Immature natural killer cell (primary cell): ENCODE results near the gene GUCY1A2. TPM values are rescaled to one million over a fixed set of nuclear protein-coding genes. Genes with fewer than 3 reads are reported as not detected.

Source experiments
- DNase-seq, 3 donors: peaks; one replicate each; pipeline ENCODE4 v3.0.0; 2022; ENCODE audit warnings: mixed read lengths in 1 of 3
- H3K27ac Mint-ChIP-seq, 6 donors: one replicate each; pipeline ENCODE4 v1.8.0; 2020; ENCODE audit warnings: mixed read lengths in 6 of 6, mild to moderate bottlenecking in 5 of 6, inconsistent platforms in 4 of 6, moderate library complexity in 3 of 6
- H3K27me3 Mint-ChIP-seq, 3 donors: one replicate each; pipeline ENCODE4 v1.8.0; 2020 to 2021; ENCODE audit warnings: low read depth in 3 of 3, mild to moderate bottlenecking in 3 of 3, mixed read lengths in 3 of 3, moderate library complexity in 3 of 3, inconsistent platforms in 1 of 3
- H3K36me3 Mint-ChIP-seq, 3 donors: one replicate each; pipeline ENCODE4 v1.8.0; 2020; ENCODE audit warnings: mixed read lengths in 3 of 3, inconsistent platforms in 2 of 3, mild to moderate bottlenecking in 2 of 3
- H3K4me1 Mint-ChIP-seq, 2 donors: one replicate each; pipeline ENCODE4 v1.8.0; 2020; ENCODE audit warnings: inconsistent platforms in 2 of 2, mild to moderate bottlenecking in 2 of 2, mixed read lengths in 2 of 2, moderate library complexity in 1 of 2
- H3K4me3 Mint-ChIP-seq, 5 donors: one replicate each; pipeline ENCODE4 v1.8.0; 2020; ENCODE audit warnings: mild to moderate bottlenecking in 5 of 5, mixed read lengths in 5 of 5, inconsistent platforms in 3 of 5, moderate library complexity in 3 of 5
- H3K9me3 Mint-ChIP-seq, 6 donors: one replicate each; pipeline ENCODE4 v1.8.0; 2020; ENCODE audit warnings: mild to moderate bottlenecking in 6 of 6, mixed read lengths in 6 of 6, inconsistent platforms in 4 of 6, moderate library complexity in 3 of 6
- polyA plus RNA-seq, 3 donors: library from polyadenylated mRNA; unstranded; fragments of 300-500 nt; fragmentation: Illumina TruSeq; gene quantifications; one replicate each; pipeline ENCODE4 v1.2.3, GENCODE V29; 2021

The GUCY1A2 gene
- polyA plus RNA-seq, 3 donors from 2014 or later = not detected

DNA sequence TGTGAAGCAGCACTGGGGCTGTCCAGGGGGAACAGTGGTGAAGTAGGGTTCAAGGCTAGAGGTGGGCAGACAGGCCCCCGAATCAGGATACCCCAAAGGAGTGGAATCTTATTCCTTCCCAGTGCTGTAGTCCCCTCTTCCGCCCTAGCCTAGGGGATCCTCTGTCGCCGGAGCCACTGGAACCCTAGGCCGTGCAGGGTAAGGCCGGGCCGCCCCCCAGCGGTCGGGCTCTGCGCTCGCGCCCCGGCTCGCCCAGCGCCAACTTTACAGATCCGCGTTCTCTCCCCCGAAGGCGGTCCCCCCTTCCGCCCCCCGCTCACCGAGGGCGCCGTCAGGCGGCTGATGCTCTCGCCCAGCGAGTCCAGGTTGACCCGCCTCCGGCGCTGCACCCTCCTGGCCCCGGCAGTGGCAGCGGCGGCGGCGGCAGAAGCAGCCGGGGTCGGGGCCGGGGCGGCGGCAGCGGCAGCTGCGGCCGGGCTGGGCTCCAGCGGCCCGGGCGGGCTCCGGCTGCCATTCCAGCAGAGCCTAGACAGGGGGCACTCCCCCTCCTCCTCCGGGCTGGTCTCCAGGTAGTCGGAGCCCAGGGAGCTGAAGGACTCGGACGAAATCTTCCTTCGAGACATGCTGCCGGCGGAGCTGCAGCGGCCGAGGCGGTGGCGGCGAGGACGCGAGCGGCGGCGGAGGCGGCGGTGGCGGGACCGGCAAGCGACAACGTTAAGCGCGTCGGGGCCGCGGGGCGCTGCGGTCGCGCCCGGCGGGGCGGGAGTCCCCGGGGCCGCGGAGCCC is 650 bp downstream of the GUCY1A2 start:
- H3K9me3 Mint-ChIP-seq = peaks cover 2 to 47% (median 6%) of the 10 kb centered on the region in 6 donors
- H3K4me1 Mint-ChIP-seq = peaks cover 2 to 4% of the 10 kb centered on the region in 2 donors
- peak overlapping the region in 2 of 5 donors; percentile 36 to 53 for H3K4me3 Mint-ChIP-seq
- H3K27ac Mint-ChIP-seq = no peak overlapping the region
- H3K27me3 Mint-ChIP-seq = peaks cover 6 to 13% (median 8%) of the 10 kb centered on the region in 3 donors
- peaks cover 4% of the 10 kb centered on the region in 3 donors for H3K36me3 Mint-ChIP-seq
- DNase-seq = no peak

- Mint-ChIP-seq H3K4me3 (peak overlapping the region in 2 of 5 donors; percentile 36 to 53), H3K4me1 (peaks cover 2 to 4% of the 10 kb centered on the region in 2 donors), H3K27ac (no peak overlapping the region), H3K9me3 (peaks cover 2 to 44% (median 6%) of the 10 kb centered on the region in 6 donors), H3K36me3 (peaks cover 4% of the 10 kb centered on the region in 3 donors), H3K27me3 (peaks cover 6 to 13% (median 8%) of the 10 kb centered on the region in 3 donors)
- no peak for DNase-seq
These were observed 1.2 kb downstream of the GUCY1A2 start for GRCh38 chr11:107017104-107017432.

- H3K27me3 Mint-ChIP-seq = peaks cover 5 to 13% (median 8%) of the 10 kb centered on the region in 3 donors
- H3K36me3 Mint-ChIP-seq = peaks cover 4% of the 10 kb centered on the region in 3 donors
- H3K4me3 Mint-ChIP-seq = no peak overlapping the region
- peaks cover 0 to 30% (median 7%) of the 10 kb centered on the region in 6 donors for H3K9me3 Mint-ChIP-seq
- no peak for DNase-seq
- peaks cover 2 to 4% of the 10 kb centered on the region in 2 donors for H3K4me1 Mint-ChIP-seq
- H3K27ac Mint-ChIP-seq = no peak overlapping the region
These were observed 3.4 kb downstream of the GUCY1A2 start for GRCh38 chr11:107014871-107015270.

DNA sequence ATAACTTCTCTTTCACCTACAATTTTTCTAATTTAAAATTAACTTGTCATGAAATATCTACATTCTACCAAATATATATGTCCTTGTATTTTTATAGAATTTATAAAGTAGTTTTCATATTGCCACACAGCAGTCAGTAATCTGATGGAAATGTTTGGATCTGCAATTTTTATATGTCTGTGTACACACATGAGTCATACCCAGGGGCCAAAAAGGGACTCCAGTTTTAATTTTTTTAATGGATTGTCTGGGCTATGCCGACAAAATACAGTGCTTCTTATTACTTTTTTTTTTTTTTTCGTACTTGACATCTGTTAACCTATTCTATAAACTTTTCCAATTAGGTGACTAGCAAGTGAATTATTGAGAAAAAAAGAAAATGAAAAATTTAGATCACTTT is 6.3 kb downstream of the GUCY1A2 start:
- no peak overlapping the region for H3K27ac Mint-ChIP-seq
- no peak overlapping the region for H3K4me3 Mint-ChIP-seq
- no peak for DNase-seq
- peaks cover 0 to 22% (median 5%) of the 10 kb centered on the region in 6 donors for H3K9me3 Mint-ChIP-seq
- H3K27me3 Mint-ChIP-seq = peaks cover 3 to 5% (median 3%) of the 10 kb centered on the region in 3 donors
- peaks cover under 1 to 1% (median 1%) of the 10 kb centered on the region in 3 donors for H3K36me3 Mint-ChIP-seq
- peaks cover 0 to 1% of the 10 kb centered on the region in 2 donors for H3K4me1 Mint-ChIP-seq

GRCh38 chr11:107009190-107009589 is 9.1 kb downstream of the GUCY1A2 start:
- no peak for DNase-seq
- no peaks in the 10 kb centered on the region for H3K4me1 Mint-ChIP-seq
- no peak overlapping the region for H3K4me3 Mint-ChIP-seq
- H3K27ac Mint-ChIP-seq = no peak overlapping the region
- peaks cover 0 to 6% (median 4%) of the 10 kb centered on the region in 6 donors for H3K9me3 Mint-ChIP-seq
- peaks cover 0 to 3% (median 2%) of the 10 kb centered on the region in 3 donors for H3K27me3 Mint-ChIP-seq
- H3K36me3 Mint-ChIP-seq = no peaks in the 10 kb centered on the region

GRCh38 chr11:107006076-107006833 is 12.0 kb downstream of the GUCY1A2 start:
- no peak for DNase-seq
- H3K27me3 Mint-ChIP-seq = peaks cover 0 to 2% (median 0%) of the 10 kb centered on the region in 3 donors
- peaks cover 0 to 7% (median 4%) of the 10 kb centered on the region in 6 donors for H3K9me3 Mint-ChIP-seq
- no peak overlapping the region for H3K4me3 Mint-ChIP-seq
- H3K4me1 Mint-ChIP-seq = no peaks in the 10 kb centered on the region
- no peaks in the 10 kb centered on the region for H3K36me3 Mint-ChIP-seq
- no peak overlapping the region for H3K27ac Mint-ChIP-seq

- H3K9me3 Mint-ChIP-seq = peaks cover 0 to 7% (median 2%) of the 10 kb centered on the region in 6 donors
- H3K4me3 Mint-ChIP-seq = no peak overlapping the region
These were observed 19.1 kb downstream of the GUCY1A2 start for GRCh38 chr11:106999196-106999595.

GRCh38 chr11:106998916-106999188 is 19.4 kb downstream of the GUCY1A2 start:
- Mint-ChIP-seq H3K27me3 (peaks cover 0 to 2% (median 0%) of the 10 kb centered on the region in 3 donors), H3K4me1 (no peaks in the 10 kb centered on the region), H3K4me3 (no peak overlapping the region), H3K27ac (no peak overlapping the region), H3K9me3 (peaks cover 0 to 7% (median 3%) of the 10 kb centered on the region in 6 donors), H3K36me3 (no peaks in the 10 kb centered on the region)
- DNase-seq = no peak

More at GRCh38 chr11:106999196-106999595, 19.1 kb downstream of the GUCY1A2 start:
- Mint-ChIP-seq H3K27me3 (peaks cover 0 to 2% (median 0%) of the 10 kb centered on the region in 3 donors), H3K27ac (no peak overlapping the region), H3K36me3 (no peaks in the 10 kb centered on the region), H3K4me1 (no peaks in the 10 kb centered on the region)
- DNase-seq = no peak

DNA sequence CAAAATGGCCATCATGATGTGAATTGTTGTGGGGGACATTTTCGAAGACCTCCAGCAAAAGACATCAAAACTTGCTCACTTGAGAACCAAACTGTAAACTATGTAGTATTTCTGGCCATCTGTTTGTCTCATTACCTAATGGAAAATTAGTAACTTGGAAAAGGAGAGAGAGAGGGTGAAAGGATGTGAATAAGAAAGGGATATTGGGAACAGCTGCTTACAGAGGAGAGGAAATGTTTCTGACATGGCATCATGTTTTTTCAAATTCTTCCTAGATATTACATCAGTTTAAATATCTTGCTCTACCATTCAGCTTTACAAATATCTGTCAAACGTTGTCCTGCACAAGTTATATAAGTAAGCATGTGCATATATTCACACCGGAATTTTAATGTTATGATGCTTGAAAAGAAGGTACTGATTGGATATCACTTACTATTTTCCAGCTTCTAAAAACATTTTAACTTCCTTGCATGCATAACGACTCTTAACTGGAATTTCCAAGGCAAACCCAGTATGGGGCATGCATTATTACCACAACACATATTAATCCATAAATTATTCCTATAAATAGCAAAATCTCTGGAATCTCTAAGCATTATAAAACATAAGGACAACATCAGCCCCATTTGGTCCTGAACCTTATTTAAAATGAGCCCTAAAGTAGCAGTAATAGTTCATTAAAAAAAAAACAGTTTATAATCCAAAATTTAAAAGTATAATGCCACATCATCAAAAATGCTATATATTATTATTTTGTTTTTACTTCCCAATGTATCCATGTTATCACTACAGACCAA is 20.0 kb downstream of the GUCY1A2 start:
- H3K27ac Mint-ChIP-seq = no peak overlapping the region
- H3K4me1 Mint-ChIP-seq = no peaks in the 10 kb centered on the region
- no peaks in the 10 kb centered on the region for H3K36me3 Mint-ChIP-seq
- H3K27me3 Mint-ChIP-seq = peaks cover 0 to 2% (median 2%) of the 10 kb centered on the region in 3 donors
- DNase-seq = no peak
- H3K4me3 Mint-ChIP-seq = no peak overlapping the region
- peaks cover 0 to 7% (median 2%) of the 10 kb centered on the region in 6 donors for H3K9me3 Mint-ChIP-seq

- Mint-ChIP-seq H3K4me3 (no peak overlapping the region), H3K36me3 (no peaks in the 10 kb centered on the region), H3K27me3 (peaks cover 0 to 3% (median 2%) of the 10 kb centered on the region in 3 donors), H3K4me1 (no peaks in the 10 kb centered on the region), H3K9me3 (peaks cover 0 to 14% (median 2%) of the 10 kb centered on the region in 6 donors), H3K27ac (no peak overlapping the region)
- DNase-seq = no peak
These were observed 21.0 kb downstream of the GUCY1A2 start for GRCh38 chr11:106997227-106997626.

GRCh38 chr11:106996691-106997090 is 21.6 kb downstream of the GUCY1A2 start:
- no peak overlapping the region for H3K4me3 Mint-ChIP-seq
- H3K36me3 Mint-ChIP-seq = no peaks in the 10 kb centered on the region
- H3K4me1 Mint-ChIP-seq = no peaks in the 10 kb centered on the region
- peaks cover 0 to 14% (median 3%) of the 10 kb centered on the region in 6 donors for H3K9me3 Mint-ChIP-seq
- no peak for DNase-seq
- H3K27ac Mint-ChIP-seq = no peak overlapping the region
- H3K27me3 Mint-ChIP-seq = peaks cover 0 to 3% (median 2%) of the 10 kb centered on the region in 3 donors

DNA sequence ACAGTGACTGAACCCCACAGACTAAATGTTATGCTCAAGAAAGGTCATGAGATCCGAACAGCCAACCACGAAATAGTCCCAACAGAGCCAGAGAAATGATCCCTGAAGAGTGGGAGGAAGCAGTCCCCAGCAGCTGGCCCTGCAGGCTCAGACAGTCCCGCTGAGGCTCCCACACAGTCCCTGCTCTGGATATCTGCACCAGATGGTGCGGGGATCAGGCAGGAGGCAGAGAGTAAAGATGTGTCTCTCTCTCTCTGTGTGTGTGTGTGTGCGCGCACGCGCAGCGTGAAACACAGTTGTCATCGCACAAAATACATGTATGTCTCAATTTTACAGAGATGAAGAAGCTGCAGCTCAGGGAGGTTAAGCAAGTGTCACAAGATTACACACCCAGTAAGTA is 27.9 kb downstream of the GUCY1A2 start:
- peaks cover 3 to 21% (median 6%) of the 10 kb centered on the region in 6 donors for H3K9me3 Mint-ChIP-seq
- H3K4me1 Mint-ChIP-seq = no peaks in the 10 kb centered on the region
- no peak overlapping the region for H3K4me3 Mint-ChIP-seq
- no peaks in the 10 kb centered on the region for H3K36me3 Mint-ChIP-seq
- no peak overlapping the region for H3K27ac Mint-ChIP-seq
- no peak for DNase-seq
- peaks cover 0 to 3% (median 0%) of the 10 kb centered on the region in 3 donors for H3K27me3 Mint-ChIP-seq

GRCh38 chr11:106989078-106989455 is 29.2 kb downstream of the GUCY1A2 start:
- Mint-ChIP-seq H3K4me3 (no peak overlapping the region), H3K9me3 (peaks cover 3 to 18% (median 6%) of the 10 kb centered on the region in 6 donors), H3K36me3 (no peaks in the 10 kb centered on the region), H3K27me3 (peaks cover 0 to 3% (median 0%) of the 10 kb centered on the region in 3 donors), H3K27ac (no peak overlapping the region), H3K4me1 (no peaks in the 10 kb centered on the region)
- DNase-seq = no peak
